Measurements from ENCODE around the gene ZNF580. TPM values are rescaled to one million over a fixed set of nuclear protein-coding genes. Genes with fewer than 3 reads are reported as not detected.

ZNF580 gene
- total and polyA plus RNA-seq, 5 experiments from 2014 or later: 15.3 to 111 (median 21.7) TPM

DNA sequence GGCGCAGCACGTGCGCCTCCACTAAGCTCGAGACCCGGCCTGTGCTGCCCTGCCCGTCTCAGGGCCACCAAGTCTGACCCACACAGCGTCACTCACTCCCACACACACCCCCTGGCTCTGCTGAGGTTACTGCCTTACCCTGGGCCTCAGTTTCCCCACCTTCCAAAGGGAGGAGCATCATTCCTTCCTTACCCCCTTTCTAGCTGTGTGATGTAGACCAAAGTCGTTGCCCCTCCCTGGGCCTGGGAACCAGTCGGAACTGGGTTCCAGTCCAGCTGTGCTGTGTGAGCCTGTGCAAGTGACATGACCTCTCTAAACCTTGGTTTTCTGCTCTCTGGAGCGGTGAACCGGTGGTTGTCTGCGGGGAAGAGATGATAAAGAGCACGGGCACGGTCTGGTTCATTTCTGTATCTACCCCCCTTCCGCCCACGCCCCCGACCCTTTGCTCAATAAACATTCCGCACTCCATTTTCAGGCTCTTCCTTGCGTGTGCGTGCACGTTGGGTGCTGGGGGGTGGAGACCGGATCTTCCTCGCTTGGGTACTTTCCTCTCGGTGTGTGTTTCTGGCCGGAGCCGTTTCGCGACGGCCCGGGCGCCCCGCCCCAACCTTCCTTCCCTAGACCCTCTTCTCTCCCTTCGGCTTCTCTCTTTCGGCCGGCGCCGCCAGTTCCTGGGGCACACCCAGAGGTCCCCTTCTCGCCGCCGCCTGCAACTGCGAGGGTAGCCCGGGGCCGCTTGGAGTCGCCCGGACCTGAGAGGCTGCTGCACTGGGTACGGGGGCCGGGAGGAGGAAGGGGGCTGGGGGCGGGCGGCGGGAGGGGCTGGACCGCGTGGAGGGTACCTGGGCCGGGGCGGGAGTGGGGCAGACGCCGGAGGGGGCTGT is 2.4 kb downstream of the ZNF580 start, which contains the start of gene ZNF581:
Gene ZNF581, plus strand, starts transcription at position 647 of the 884 bp plus-strand sequence. CDS start 923 bp downstream, outside the sequence.
- Mint-ChIP-seq H3K36me3 (peaks cover 0 to 10% (median 2%) of the 10 kb centered on the region in 3 donors), H3K4me3 (peak within 1 kb of the TSS; percentile 91 to 99 (median 94)), H3K9me3 (no peaks in the 10 kb centered on the region), H3K27me3 (no peaks in the 10 kb centered on the region), H3K27ac (peak within 1 kb of the TSS; percentile 94 to 99 (median 98)), H3K4me1 (peaks cover 30 to 67% (median 61%) of the 10 kb centered on the region in 4 donors)
- DNase-seq (peak; percentile 67 to 86 (median 76)), ATAC-seq (peak; percentile 45 to 51)
- POLR2A ChIA-PET: interaction anchor here (0.5 to 9.2 kb wide), 19 partner anchors 8 to 607 kb away, joined by 3 to 148 read pairs (median 5); partner anchors contain the start of genes EPN1, FIZ1, U2AF2 and ZNF444

DNA sequence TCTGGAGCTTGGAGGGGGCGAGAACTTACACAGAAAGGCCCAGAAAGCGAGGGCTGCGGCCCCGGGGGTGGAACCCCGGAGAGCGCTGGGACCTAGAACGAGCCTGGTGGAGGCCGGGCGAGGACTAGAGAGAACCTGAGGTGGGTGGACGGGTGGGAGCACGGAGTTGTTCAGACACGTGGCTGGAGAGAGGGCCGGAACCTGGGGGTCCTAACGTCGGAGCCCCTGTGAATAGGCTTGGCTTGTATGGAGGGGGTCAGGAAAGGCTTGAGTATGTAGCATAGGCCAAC is 3.0 kb downstream of the ZNF580 start:
- ATAC-seq (no peak), DNase-seq (peak in 1 of 10 donors; percentile 60)
- Mint-ChIP-seq H3K4me1 (peaks cover 30 to 65% (median 62%) of the 10 kb centered on the region in 4 donors), H3K27ac (peak overlapping the region; percentile 87 to 99 (median 94)), H3K27me3 (no peaks in the 10 kb centered on the region), H3K4me3 (peak overlapping the region; percentile 91 to 99 (median 94)), H3K9me3 (no peaks in the 10 kb centered on the region), H3K36me3 (peaks cover 0 to 6% (median 2%) of the 10 kb centered on the region in 3 donors)
- POLR2A ChIA-PET: interaction anchor here (1.0 to 9.2 kb wide), 5 partner anchors 9 to 526 kb away, joined by 3 to 148 read pairs (median 6); partner anchors contain the start of genes PPP1R12C, U2AF2 and ZNF865

DNA sequence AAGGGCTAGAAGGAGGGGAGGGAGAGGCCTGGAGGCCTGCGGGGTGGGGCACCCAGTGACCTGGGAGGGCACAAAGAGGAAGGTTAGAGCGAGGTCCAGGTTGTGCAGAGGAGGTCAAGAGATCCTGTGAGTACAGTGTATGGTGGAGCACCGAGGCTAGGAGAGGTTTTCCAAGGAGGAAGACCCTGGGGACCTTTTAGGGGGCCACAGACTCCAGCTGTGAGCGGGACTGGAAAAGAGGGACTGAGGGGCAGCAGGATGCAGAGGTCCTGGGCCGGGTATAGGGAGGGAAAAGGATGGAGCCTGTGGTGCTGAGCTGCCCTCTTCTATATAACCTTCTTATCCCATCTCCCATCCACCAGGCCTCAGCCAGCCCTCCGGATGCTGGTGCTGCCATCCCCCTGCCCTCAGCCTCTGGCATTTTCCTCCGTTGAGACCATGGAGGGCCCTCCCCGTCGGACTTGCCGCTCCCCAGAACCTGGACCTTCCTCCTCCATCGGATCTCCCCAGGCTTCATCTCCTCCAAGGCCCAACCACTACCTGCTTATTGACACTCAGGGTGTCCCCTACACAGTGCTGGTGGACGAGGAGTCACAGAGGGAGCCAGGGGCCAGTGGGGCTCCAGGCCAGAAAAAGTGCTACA is 3.5 kb downstream of the ZNF580 start:
- H3K36me3 Mint-ChIP-seq: peaks cover 0 to 6% (median 0%) of the 10 kb centered on the region in 3 donors

DNA sequence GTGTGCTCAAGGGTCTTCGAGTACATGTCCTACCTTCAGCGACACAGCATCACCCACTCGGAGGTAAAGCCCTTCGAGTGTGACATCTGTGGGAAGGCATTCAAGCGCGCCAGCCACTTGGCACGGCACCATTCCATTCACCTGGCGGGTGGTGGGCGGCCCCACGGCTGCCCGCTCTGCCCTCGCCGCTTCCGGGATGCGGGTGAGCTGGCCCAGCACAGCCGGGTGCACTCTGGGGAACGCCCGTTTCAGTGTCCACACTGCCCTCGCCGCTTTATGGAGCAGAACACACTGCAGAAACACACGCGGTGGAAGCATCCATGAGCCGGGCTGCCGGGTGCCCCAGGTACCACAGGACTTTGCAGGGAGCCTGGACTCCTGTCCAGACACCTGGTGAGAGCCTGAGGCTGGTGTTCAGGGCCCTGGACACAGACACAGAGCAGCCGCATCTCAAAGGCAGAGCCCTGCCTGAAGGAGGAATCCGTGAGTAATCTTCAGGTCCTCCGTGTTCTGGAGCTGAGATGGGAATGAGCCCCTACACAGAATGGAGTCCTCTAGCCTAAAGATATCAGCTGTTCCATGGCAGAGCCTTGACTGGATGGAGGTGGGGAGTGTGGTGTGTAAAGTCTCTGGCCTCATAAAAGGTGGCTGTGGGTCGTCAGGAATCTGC is 4.2 kb downstream of the ZNF580 start:
- ATAC-seq: no peak
- H3K4me3 Mint-ChIP-seq: peak overlapping the region; percentile 91 to 99 (median 94)
- H3K36me3 Mint-ChIP-seq: peaks cover 0 to 8% (median 0%) of the 10 kb centered on the region in 3 donors
- H3K27ac Mint-ChIP-seq: peak overlapping the region in 6 of 10 donors; percentile 38 to 99 (median 94)
- H3K27me3 Mint-ChIP-seq: no peaks in the 10 kb centered on the region
- H3K9me3 Mint-ChIP-seq: no peaks in the 10 kb centered on the region
- peaks cover 31 to 65% (median 62%) of the 10 kb centered on the region in 4 donors for H3K4me1 Mint-ChIP-seq
- DNase-seq: peak in 1 of 10 donors; percentile 38
- POLR2A ChIA-PET: interaction anchor here (0.7 to 9.2 kb wide), 6 partner anchors 8 to 527 kb away, joined by 3 to 148 read pairs (median 4); partner anchors contain the start of genes FIZ1, PPP1R12C, U2AF2 and ZNF524

More for the DNA sequence above, 3.5 kb downstream of the ZNF580 start:
- ATAC-seq (no peak), DNase-seq (peak in 1 of 10 donors; percentile 54)
- no peaks in the 10 kb centered on the region for H3K9me3 Mint-ChIP-seq
- H3K27ac Mint-ChIP-seq: peak overlapping the region; percentile 87 to 99 (median 94)
- H3K27me3 Mint-ChIP-seq: no peaks in the 10 kb centered on the region
- POLR2A ChIA-PET: interaction anchor here (0.7 to 9.2 kb wide), 6 partner anchors 9 to 527 kb away, joined by 3 to 148 read pairs (median 5); partner anchors contain the start of genes PPP1R12C, U2AF2 and ZNF865
- peaks cover 27 to 64% (median 61%) of the 10 kb centered on the region in 4 donors for H3K4me1 Mint-ChIP-seq
- H3K4me3 Mint-ChIP-seq: peak overlapping the region; percentile 91 to 99 (median 94)

DNA sequence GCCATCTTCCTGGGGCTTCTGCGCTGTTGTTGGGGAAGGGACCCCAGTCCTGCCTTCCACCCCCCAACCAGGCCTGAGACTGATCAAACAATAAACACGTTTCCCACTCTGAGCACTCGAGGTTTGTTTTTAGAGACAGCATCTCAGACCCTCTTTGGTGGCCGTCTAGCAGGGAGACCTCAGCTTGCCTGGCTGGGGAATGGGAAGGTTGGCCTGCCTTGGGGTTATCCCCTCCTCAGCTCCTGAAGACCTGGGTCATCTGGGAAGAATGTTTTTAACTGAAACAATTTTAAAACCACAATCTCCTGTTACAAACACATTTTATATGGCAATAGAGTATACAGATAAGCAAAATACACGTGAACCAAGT is 4.7 kb downstream of the ZNF580 start:
- Mint-ChIP-seq H3K27ac (peak overlapping the region in 6 of 10 donors; percentile 15 to 82 (median 69)), H3K4me1 (peaks cover 32 to 65% (median 63%) of the 10 kb centered on the region in 4 donors)
- no peak for DNase-seq

DNA sequence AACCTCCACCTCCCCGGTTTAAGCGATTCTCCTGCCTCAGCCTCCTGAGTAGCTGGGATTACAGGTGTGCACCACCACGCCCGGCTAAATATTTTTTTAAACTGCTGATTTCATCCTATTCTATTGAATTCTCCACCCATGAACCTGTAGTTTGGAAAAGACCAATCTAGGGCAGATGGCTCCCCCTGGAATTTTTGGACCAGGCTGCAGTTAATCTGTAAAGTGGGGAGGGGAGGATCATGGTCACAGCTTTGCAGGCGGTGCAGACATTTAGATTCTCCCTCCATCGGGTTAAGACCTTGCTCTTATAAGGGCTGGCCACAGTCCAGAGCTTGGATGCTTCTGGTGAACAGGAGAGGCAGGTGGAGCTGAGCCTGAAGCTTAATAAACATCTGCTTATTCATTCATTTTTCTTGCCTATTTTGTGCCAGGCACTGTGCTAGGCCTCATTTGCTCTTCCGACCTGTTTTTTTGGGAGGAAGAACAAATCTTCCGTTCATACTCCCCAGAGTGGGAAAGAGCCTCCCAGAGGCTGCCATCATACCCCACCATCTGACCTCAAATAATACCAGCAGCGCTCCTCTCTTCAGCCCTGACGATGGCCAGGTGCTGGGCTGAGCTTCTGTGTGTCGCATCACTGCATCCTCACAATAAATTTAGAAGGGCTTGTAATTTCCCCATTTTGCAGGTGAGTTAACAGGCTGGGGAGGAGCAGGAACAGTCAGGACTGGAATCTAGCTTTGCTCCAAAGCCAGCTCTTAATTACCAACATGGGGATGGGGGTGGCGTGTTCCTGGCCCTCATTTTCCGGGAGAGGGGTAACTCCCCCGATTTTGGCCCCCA is 6.3 kb downstream of the ZNF580 start:
- Mint-ChIP-seq H3K4me3 (peak overlapping the region; percentile 84 to 94 (median 89)), H3K9me3 (no peaks in the 10 kb centered on the region), H3K27ac (peak overlapping the region; percentile 51 to 92 (median 84)), H3K4me1 (peaks cover 25 to 61% (median 58%) of the 10 kb centered on the region in 4 donors), H3K27me3 (no peaks in the 10 kb centered on the region), H3K36me3 (peaks cover 0 to 8% (median 0%) of the 10 kb centered on the region in 3 donors)
- DNase-seq: peak in 1 of 10 donors; percentile 35
- ATAC-seq: no peak
- POLR2A ChIA-PET: interaction anchor here (1.0 to 9.2 kb wide), 8 partner anchors 10 to 263 kb away, joined by 3 to 148 read pairs (median 4); partner anchors contain the start of genes TMEM238 and ZNF784

More for the DNA sequence above, 4.7 kb downstream of the ZNF580 start:
- Mint-ChIP-seq H3K27me3 (no peaks in the 10 kb centered on the region), H3K4me3 (peak overlapping the region; percentile 36 to 91 (median 56)), H3K36me3 (peaks cover 0 to 8% (median 0%) of the 10 kb centered on the region in 3 donors), H3K9me3 (no peaks in the 10 kb centered on the region)
- POLR2A ChIA-PET: interaction anchor here (0.7 to 9.2 kb wide), 3 partner anchors 9 to 46 kb away, joined by 3 to 148 read pairs (median 3); partner anchors contain the start of genes FIZ1 and ZNF524
- ATAC-seq: no peak

DNA sequence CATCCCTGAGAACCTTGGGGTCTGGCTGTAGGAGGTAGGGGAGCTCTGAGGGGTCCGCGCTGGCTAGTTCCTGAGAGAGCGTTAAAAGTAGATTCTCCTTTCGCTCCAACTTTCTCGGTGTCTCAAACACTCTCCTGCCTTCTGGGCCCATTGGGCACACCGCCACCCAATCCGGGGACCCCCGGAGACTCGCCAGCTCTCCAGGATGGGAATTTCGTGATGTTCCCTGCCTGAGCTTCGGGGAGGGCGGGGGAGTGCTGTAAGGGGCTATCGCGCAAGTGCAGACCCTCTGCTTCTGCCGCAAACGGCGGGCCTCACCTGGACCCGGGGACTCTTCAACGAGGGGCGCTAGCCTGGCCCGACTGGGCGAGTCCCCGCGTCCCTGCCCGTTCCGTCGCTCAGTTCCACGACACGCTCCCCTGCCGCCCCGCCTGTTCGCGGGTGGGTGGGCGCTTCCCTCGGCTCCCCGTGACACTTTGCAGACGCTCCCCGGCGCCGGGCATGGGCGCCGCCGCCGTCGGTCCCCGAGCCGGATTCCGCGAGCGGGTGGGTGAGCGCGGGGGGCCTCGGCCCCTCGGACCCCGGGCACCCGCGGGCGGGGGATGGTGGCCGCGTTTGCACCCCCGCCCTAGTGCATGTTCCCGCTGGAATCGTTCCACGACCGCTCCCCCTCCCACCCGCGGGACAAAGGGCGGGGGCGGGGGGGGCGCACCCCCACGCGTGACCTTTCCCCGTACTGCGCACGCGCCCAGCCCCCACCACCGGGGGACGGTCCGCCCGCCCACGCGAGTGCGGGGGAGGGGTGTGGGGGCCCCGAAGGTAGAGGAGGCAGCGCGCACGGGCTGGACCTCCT is 7.2 kb downstream of the ZNF580 start, which contains the start of gene CCDC106:
Gene CCDC106, plus strand, starts transcription at position 481 of the 853 bp plus-strand sequence. CDS start 835 bp downstream, outside the sequence.
- Mint-ChIP-seq H3K4me3 (peak within 1 kb of the TSS; percentile 84 to 94 (median 89)), H3K36me3 (peaks cover 0 to 8% (median 0%) of the 10 kb centered on the region in 3 donors), H3K9me3 (no peaks in the 10 kb centered on the region), H3K27me3 (no peaks in the 10 kb centered on the region), H3K27ac (peak within 1 kb of the TSS; percentile 80 to 92 (median 88)), H3K4me1 (peaks cover 24 to 59% (median 55%) of the 10 kb centered on the region in 4 donors)
- ATAC-seq: peak; percentile 51 to 52
- peak in 9 of 10 donors; percentile 36 to 79 (median 63) for DNase-seq
- POLR2A ChIA-PET: interaction anchor here (0.9 to 9.2 kb wide), 9 partner anchors 13 to 264 kb away, joined by 3 to 148 read pairs (median 3); partner anchors contain the start of genes TMEM238, ZNF628 and ZNF784

DNA sequence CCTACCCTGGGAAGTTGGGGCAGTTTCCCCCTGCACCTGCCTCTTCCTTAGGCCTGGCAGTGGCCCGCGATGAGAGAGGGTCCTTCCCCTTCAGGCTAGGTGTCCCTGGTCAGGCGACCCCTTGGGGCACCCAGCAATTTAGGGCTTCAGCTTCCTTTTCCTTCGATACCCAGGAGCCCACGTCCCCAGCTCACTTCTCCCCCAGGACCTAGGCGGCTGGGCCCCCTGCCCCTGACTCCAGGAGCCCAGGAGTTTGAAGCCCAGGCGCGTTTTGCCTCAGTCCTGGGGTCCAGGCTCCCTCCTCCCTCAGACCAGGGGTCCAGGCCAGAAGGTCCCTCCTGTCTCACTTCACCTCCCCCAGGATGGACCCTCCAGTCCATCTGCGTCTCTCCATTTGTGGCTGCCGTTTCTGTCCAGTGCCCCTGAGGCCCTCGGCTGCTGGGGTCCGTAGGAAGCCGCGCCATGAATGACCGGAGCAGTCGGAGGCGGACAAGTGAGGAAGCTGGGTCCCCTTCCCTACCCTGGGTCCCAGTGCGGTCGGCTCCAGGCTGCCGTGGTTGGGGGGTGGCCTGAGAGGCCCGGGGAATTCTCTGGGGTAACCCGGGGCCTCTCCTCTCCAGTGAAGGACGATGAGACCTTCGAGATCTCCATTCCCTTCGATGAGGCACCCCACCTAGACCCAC is 7.9 kb downstream of the ZNF580 start:
- POLR2A ChIA-PET: interaction anchor here (0.9 to 9.2 kb wide), 4 partner anchors 14 to 173 kb away, joined by 3 to 148 read pairs (median 3); partner anchors contain the start of gene ZNF628

DNA sequence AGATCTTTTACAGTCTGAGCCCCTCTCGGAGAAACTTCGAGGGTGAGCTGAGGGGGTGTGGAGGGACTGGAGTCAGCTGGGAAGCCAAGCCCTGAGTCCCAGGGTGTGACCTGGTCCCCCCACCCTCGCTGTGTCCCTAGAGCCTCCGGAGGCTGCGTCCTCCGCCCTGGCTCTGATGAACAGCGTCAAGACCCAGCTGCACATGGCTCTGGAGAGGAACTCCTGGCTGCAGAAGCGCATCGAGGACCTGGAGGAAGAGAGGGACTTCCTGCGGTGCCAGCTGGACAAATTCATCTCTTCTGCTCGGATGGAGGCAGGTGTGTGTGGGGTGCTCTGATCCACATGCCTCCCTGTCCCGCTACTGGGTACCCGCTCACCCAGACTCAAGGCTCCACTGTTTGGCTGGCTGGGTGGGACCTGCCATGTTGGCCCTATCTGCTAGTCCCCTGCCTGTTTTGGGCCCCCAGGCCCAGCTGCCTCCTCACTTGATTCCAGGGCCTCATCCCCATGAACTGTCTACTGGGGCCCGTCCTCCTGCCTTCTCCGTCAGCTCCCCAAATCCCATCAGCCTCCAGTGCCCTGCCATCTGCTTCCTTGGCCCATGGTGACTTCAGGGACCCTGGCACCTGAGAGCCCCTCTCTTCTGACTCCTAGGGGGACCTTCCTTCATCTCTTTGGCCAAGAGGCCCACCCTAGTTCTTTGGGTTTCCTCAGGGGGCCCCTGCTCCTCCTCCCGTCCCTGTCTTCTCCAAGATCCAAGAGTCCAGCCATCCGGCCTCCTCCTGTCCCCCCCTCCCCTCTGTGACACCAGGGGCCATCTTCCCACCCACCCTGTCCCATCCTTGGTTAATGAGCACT is 8.7 kb downstream of the ZNF580 start:
- Mint-ChIP-seq H3K36me3 (peaks cover 0 to 8% (median 3%) of the 10 kb centered on the region in 3 donors), H3K9me3 (no peaks in the 10 kb centered on the region), H3K4me3 (peak overlapping the region; percentile 72 to 89 (median 82)), H3K27me3 (no peaks in the 10 kb centered on the region), H3K4me1 (peaks cover 16 to 49% (median 44%) of the 10 kb centered on the region in 4 donors), H3K27ac (peak overlapping the region; percentile 35 to 89 (median 81))
- POLR2A ChIA-PET: interaction anchor here (0.8 to 9.2 kb wide), 5 partner anchors 9 to 24 kb away, joined by 3 to 148 read pairs (median 3); no protein-coding TSS in a partner anchor
- ATAC-seq (no peak), DNase-seq (peak in 1 of 10 donors; percentile 52)

More for the DNA sequence above, 7.9 kb downstream of the ZNF580 start:
- Mint-ChIP-seq H3K9me3 (no peaks in the 10 kb centered on the region), H3K27me3 (no peaks in the 10 kb centered on the region), H3K27ac (peak overlapping the region in 9 of 10 donors; percentile 58 to 89 (median 77)), H3K4me3 (peak overlapping the region; percentile 62 to 89 (median 81)), H3K4me1 (peaks cover 20 to 56% (median 50%) of the 10 kb centered on the region in 4 donors), H3K36me3 (peaks cover 0 to 8% (median 0%) of the 10 kb centered on the region in 3 donors)
- DNase-seq (peak in 1 of 10 donors; percentile 32), ATAC-seq (no peak)

Data from naive thymus-derived CD8-positive, alpha-beta T cell (primary cell).